ENCODE results near the gene NMB.

- TF ChIP-seq, protein P1, sequence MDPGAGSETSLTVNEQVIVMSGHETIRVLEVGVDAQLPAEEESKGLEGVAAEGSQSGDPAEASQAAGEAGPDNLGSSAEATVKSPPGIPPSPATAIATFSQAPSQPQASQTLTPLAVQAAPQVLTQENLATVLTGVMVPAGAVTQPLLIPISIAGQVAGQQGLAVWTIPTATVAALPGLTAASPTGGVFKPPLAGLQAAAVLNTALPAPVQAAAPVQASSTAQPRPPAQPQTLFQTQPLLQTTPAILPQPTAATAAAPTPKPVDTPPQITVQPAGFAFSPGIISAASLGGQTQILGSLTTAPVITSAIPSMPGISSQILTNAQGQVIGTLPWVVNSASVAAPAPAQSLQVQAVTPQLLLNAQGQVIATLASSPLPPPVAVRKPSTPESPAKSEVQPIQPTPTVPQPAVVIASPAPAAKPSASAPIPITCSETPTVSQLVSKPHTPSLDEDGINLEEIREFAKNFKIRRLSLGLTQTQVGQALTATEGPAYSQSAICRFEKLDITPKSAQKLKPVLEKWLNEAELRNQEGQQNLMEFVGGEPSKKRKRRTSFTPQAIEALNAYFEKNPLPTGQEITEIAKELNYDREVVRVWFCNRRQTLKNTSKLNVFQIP (CRISPR knock-in tag; IDR thresholded peaks at IDR 0.05; ENCODE audit: borderline replicate concordance, low read depth) = no peak
- TF ChIP-seq, protein P2, sequence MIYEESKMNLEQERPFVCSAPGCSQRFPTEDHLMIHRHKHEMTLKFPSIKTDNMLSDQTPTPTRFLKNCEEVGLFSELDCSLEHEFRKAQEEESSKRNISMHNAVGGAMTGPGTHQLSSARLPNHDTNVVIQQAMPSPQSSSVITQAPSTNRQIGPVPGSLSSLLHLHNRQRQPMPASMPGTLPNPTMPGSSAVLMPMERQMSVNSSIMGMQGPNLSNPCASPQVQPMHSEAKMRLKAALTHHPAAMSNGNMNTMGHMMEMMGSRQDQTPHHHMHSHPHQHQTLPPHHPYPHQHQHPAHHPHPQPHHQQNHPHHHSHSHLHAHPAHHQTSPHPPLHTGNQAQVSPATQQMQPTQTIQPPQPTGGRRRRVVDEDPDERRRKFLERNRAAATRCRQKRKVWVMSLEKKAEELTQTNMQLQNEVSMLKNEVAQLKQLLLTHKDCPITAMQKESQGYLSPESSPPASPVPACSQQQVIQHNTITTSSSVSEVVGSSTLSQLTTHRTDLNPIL (CRISPR knock-in tag; IDR thresholded peaks at IDR 0.05; ENCODE audit: low read depth) = no peak
- TF ChIP-seq ZNF70 (CRISPR knock-in tag; IDR thresholded peaks at IDR 0.05) = no peak
Measured at GRCh38 chr15:84666373-84666772, 8.4 kb upstream of the NMB start.
